Muscle of arm (tissue), 12 donors: ENCODE data around the gene DNAJB8. TPM values are rescaled to one million over a fixed set of nuclear protein-coding genes. Genes with fewer than 3 reads are reported as not detected.

Source experiments
- DNase-seq: peaks from one replicate; pipeline ENCODE4 v3.0.0-alpha.2; 2013
- polyA plus RNA-seq, 12 donors: library from polyadenylated mRNA; unstranded; fragments of 120-200 nt; gene quantifications; one replicate each; pipeline ENCODE4 v1.2.1, GENCODE V29; 2013; ENCODE audit not compliant: insufficient read length in 12 of 12

The DNAJB8 gene
- polyA plus RNA-seq, 12 donors: not detected

- DNase-seq: no peak
Observed at GRCh38 chr3:128427872-128428822, 38.5 kb downstream of the DNAJB8 start.

GRCh38 chr3:128427175-128427857 is 39.4 kb downstream of the DNAJB8 start:
- no peak for DNase-seq

- DNase-seq: peak; percentile 15
Observed at GRCh38 chr3:128426128-128426921, 40.4 kb downstream of the DNAJB8 start.

GRCh38 chr3:128425846-128426127 is 40.9 kb downstream of the DNAJB8 start:
- no peak for DNase-seq

- no peak for DNase-seq
Observed at GRCh38 chr3:128425142-128425845, 41.4 kb downstream of the DNAJB8 start.

GRCh38 chr3:128424508-128425069 is 42.1 kb downstream of the DNAJB8 start:
- no peak for DNase-seq

GRCh38 chr3:128423525-128424147 is 43.1 kb downstream of the DNAJB8 start:
- DNase-seq: no peak

- DNase-seq: no peak
Observed at GRCh38 chr3:128422762-128423524, 43.7 kb downstream of the DNAJB8 start.

GRCh38 chr3:128421966-128422365 is 44.7 kb downstream of the DNAJB8 start:
- DNase-seq: no peak

GRCh38 chr3:128421439-128421836 is 45.3 kb downstream of the DNAJB8 start:
- no peak for DNase-seq

- DNase-seq: no peak
Observed at GRCh38 chr3:128420720-128421438, 45.8 kb downstream of the DNAJB8 start.

GRCh38 chr3:128420289-128420688 is 46.4 kb downstream of the DNAJB8 start:
- no peak for DNase-seq

- DNase-seq: no peak
Observed at GRCh38 chr3:128419311-128419710, 47.4 kb downstream of the DNAJB8 start.

- no peak for DNase-seq
Observed at GRCh38 chr3:128418900-128419299, 47.8 kb downstream of the DNAJB8 start.

- DNase-seq: no peak
Observed at GRCh38 chr3:128416578-128417211, 50.0 kb downstream of the DNAJB8 start.

GRCh38 chr3:128415773-128416577 is 50.7 kb downstream of the DNAJB8 start:
- no peak for DNase-seq

- no peak for DNase-seq
Observed at GRCh38 chr3:128415200-128415772, 51.4 kb downstream of the DNAJB8 start.
